ENCODE measurements around the gene FAU.
"Not testable (repeated sequence)": the region's sequence is repeated elsewhere in the genome, so short reads cannot be mapped to it uniquely, and the experiment has no call there.

Gene FAU

DNA sequence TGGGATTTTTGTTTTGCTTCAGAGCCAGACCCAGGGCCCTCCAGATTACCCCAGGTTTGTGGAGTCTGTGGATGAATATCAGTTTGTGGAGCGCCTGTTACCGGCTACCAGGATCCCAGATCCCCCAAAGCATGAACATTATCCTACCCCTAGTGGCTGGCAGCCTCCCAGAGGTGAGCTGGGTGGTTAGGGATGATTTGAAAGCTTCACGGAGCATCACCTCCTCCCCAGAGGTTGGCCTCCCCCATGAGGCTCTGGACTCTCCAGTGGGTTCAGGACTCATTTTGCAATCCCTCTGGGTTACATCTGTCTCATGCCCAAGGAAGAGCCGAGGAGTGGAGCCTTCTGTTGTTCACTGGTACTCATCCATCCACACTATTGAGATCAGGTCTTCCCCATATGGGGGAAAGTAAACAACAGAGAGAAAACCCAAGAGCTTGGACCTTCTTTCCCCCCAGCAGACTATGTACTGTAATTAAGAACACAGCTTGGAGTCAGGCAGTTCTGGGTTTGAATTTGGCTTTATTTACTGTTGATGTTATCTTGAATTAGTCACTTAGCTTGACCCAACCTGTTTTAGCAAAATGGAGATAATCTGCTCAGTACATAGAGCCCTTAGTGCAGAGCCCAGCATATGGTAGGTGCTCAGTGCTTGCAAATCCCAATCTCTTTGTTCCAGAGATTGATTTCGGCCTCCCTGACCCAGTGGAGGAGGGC, 2.7 kb upstream of the FAU start:
- in situ Hi-C loops (cut with MboI; ENCODE audit: low sequenced_read_pairs), result no loop called here

DNA sequence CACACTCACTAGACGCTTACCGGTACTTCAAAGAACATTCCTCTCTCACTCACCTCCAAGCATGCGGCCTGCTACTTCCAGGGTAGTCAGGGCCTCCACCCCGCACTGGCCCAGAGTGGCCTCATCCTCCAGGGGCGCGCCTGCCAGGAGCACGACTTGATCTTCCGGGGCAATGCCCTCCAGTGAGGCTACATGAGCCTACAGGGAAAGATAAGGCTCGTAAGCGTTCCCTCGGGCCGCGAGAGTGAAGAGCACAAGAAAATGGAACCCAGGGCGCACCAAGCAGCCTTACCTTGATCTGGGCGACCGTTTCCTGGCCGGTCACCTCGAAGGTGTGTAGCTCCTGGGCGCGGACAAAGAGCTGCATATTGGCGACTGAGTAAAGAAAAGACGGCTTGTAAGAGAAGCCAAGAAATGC, 478 bp downstream of the FAU start:
- in situ Hi-C loops (cut with MboI; ENCODE audit: low sequenced_read_pairs), result no loop called here

GRCh38 chr11:65120831-65121230, 1.1 kb downstream of the FAU start:
- in situ Hi-C loops (cut with MboI; ENCODE audit: low sequenced_read_pairs), result no loop called here

- in situ Hi-C loops (cut with MboI; ENCODE audit: low sequenced_read_pairs), result no loop called here
Measured at GRCh38 chr11:65119670-65119995, 2.3 kb downstream of the FAU start.

DNA sequence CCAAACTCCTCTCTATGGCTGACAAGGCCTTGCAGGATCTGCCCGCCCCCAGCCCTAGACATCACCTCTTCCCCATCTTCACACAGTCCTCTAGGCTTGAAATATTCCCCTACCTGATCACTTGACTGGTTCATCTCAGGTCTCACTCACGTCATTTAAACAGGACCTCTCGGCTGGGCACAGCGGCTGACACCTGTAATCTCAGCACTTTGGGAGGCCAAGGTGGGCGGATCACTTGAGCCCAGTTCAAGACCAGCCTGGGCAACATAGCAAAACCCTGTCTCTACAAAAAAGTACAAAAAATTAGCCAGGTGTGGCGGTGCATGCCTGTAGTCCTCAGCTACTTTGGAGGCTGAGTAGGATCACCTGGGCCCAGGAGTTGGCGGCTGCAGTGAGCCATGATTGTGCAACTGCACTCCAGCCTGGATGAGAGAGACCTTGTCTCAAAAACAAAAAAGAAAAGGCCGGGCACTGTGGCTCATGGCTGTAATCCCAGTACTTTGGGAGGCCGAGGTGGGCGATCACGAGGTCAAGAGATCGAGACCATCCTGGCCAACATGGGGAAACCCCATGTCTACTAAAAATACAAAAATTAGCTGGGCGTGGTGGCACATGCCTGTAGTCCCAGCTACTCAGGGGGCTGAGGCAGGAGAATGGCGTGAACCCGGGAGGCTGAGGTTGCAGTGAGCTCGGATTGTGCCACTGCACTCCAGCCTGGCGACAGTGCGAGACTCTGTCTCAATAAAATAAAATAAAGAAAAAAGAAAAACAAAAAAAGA, 2.9 kb downstream of the FAU start:
- in situ Hi-C loops (cut with MboI; ENCODE audit: low sequenced_read_pairs), result not testable (repeated sequence)

- in situ Hi-C loops (cut with MboI; ENCODE audit: low sequenced_read_pairs), result no loop called here
Measured at GRCh38 chr11:65118097-65118837, 3.7 kb downstream of the FAU start.

GRCh38 chr11:65117206-65118096, 4.5 kb downstream of the FAU start, which contains the start of gene ZNHIT2:
TSS of gene ZNHIT2 (minus strand) at chr11:65117701. CDS start at chr11:65117653, 48 bp downstream.
- in situ Hi-C loops (cut with MboI; ENCODE audit: low sequenced_read_pairs), result no loop called here

- in situ Hi-C loops (cut with MboI; ENCODE audit: low sequenced_read_pairs), result no loop called here
Measured at GRCh38 chr11:65116370-65117205, 5.3 kb downstream of the FAU start.

DNA sequence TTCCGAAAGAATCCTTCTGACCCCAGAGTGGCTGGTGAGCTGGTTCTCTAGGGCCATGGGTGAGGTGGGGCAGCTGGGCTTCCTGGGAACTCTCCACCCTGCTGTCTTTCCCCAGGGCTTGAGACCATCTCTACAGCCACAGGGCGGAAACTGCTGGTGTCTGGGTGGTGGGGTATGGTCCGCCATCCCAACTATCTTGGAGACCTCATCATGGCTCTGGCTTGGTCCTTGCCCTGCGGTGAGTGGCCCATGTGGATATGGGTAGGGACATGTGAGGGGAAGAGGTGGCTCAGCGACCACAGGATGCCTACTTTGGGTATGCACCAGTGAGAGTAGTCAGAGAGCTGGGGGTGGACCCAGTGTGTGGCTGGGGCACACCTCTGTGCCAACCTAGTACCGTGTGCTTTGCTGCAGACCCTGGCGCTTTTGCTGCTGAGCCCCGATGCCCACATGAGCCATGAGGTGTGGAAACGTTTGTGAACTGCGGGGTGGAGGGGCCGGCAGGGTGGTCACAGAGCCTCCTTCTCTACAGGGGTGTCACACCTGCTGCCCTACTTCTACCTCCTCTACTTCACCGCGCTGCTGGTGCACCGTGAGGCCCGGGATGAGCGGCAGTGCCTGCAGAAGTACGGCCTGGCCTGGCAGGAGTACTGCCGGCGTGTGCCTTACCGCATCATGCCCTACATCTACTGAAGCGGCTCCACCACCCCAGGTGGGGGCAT, 6.4 kb downstream of the FAU start:
- in situ Hi-C loops (cut with MboI; ENCODE audit: low sequenced_read_pairs), result no loop called here

GRCh38 chr11:65114538-65115171, 7.3 kb downstream of the FAU start:
- in situ Hi-C loops (cut with MboI; ENCODE audit: low sequenced_read_pairs), result no loop called here

DNA sequence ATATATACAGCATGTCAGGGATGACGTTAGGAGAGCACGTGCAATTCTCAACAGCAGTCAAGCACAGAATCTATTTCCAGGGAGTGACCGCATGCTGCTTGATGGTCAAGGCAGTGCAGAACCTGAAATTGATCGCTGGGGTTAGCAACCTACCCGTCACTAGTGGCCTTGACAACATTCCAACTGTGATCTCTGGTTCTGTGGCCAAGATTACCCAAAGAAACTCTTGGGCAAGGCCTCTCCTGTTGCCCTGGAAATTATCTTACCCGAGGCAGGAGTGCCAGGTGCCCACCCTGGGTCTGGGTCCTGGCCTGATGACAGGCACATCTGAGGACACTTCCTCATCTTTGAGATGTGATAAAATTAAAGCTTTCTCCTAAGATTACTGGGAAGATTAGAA, 8.1 kb downstream of the FAU start:
- in situ Hi-C loops (cut with MboI; ENCODE audit: low sequenced_read_pairs), result no loop called here

- in situ Hi-C loops (cut with MboI; ENCODE audit: low sequenced_read_pairs), result no loop called here
Measured at GRCh38 chr11:65113361-65113756, 8.6 kb downstream of the FAU start.

GRCh38 chr11:65112546-65113360, 9.2 kb downstream of the FAU start:
- in situ Hi-C loops (cut with MboI; ENCODE audit: low sequenced_read_pairs), result no loop called here

DNA sequence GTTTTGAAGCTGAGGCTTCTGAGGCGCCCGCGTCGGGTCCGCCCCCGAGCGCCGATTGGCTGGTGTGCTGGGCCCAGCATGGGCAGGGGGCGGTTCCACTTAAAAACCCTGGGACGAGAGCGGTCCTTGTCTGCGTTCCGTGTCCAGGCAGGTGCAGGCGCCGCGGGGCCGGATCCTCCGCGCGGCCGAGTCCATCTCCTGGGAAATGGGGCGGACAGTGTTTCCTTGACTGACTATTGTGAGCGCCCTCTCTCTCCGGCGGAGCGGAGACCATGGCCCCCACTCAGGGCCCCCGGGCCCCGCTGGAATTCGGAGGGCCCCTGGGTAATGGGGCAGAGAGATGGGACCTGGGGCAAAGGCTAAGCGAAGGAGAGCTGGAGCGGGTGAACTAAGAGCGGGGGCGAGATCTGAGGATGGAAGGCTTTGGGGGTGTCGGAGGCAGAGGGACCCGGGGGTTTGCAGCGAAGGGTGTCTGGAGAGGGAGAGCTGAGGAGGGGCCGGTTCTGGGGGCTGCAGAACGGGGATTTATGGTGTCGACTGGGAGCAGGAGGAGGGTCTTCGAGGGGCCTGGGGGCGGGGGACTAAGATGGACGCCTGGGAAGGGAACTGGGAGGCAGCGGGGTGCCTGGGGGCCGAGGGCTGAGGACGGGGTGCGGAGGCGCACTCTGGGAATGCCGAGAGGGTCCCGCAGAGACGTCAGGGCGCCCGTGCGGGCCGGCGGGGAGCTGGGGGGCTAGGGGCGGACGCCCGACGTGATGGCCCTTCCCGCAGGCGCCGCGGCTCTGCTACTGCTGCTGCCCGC, 10.0 kb downstream of the FAU start, which contains the start of gene TM7SF2:
Gene TM7SF2, plus strand, starts transcription at position 129 of the 802 bp plus-strand sequence. Its CDS starts 144 bp downstream, at position 273.
- in situ Hi-C loops (cut with MboI; ENCODE audit: low sequenced_read_pairs), result no loop called here

GRCh38 chr11:65111159-65111743, 10.7 kb downstream of the FAU start:
- in situ Hi-C loops (cut with MboI; ENCODE audit: low sequenced_read_pairs), result no loop called here

GRCh38 chr11:65110354-65110861, 11.5 kb downstream of the FAU start:
- in situ Hi-C loops (cut with MboI; ENCODE audit: low sequenced_read_pairs), result no loop called here
